WI38 (cell line): ENCODE measurements around the gene CCSER1.
"Not testable (repeated sequence)": the region's sequence is repeated elsewhere in the genome, so short reads cannot be mapped to it uniquely, and the experiment has no call there.

Experiments
- H3K4me3 ChIP-seq: 2 replicates; pipeline ENCODE4 v1.5.1; 2011; ENCODE audit warnings: low read depth, mild to moderate bottlenecking, control low read depth, low read length
- CTCF ChIP-seq: IDR thresholded peaks from 2 replicates; pipeline ENCODE4 v1.5.1; 2012; ENCODE audit warnings: low read depth, mild to moderate bottlenecking, control low read depth, low read length

The CCSER1 gene

GRCh38 chr4:90670183-90670582 is 543.0 kb downstream of the CCSER1 start:
- H3K4me3 ChIP-seq, result no peak overlapping the region
- TF ChIP-seq CTCF, result no peak

GRCh38 chr4:90689739-90690138 is 562.5 kb downstream of the CCSER1 start:
- H3K4me3 ChIP-seq, result no peak overlapping the region
- TF ChIP-seq CTCF, result no peak

GRCh38 chr4:90695411-90695810 is 568.2 kb downstream of the CCSER1 start:
- H3K4me3 ChIP-seq, result no peak overlapping the region
- no peak for TF ChIP-seq CTCF

GRCh38 chr4:90705501-90705900 is 578.3 kb downstream of the CCSER1 start:
- not testable (repeated sequence) for H3K4me3 ChIP-seq

- TF ChIP-seq CTCF, result no peak
- H3K4me3 ChIP-seq, result no peak overlapping the region
Observed at GRCh38 chr4:90715242-90715641, 588.0 kb downstream of the CCSER1 start.

GRCh38 chr4:90718931-90719330 is 591.7 kb downstream of the CCSER1 start:
- TF ChIP-seq CTCF, result no peak
- H3K4me3 ChIP-seq, result no peak overlapping the region

- no peak overlapping the region for H3K4me3 ChIP-seq
- no peak for TF ChIP-seq CTCF
Observed at GRCh38 chr4:90727938-90728337, 600.7 kb downstream of the CCSER1 start.

GRCh38 chr4:90730752-90731151 is 603.6 kb downstream of the CCSER1 start:
- TF ChIP-seq CTCF, result no peak
- no peak overlapping the region for H3K4me3 ChIP-seq
